Left colon (tissue), 2 donors: ENCODE measurements around the gene TBL1Y. TPM values are rescaled to one million over a fixed set of nuclear protein-coding genes. Genes with fewer than 3 reads are reported as not detected.
"Not testable (repeated sequence)": the region's sequence is repeated elsewhere in the genome, so short reads cannot be mapped to it uniquely, and the experiment has no call there.

ENCODE experiments used
- ATAC-seq: fragments of 200-7000 bp; cut with Tn5 transposase; one replicate; pipeline ENCODE4 v1.9.1; 2020; ENCODE audit warnings: mild to moderate bottlenecking, moderate library complexity
- DNase-seq, 2 donors: peaks; one replicate each; pipeline ENCODE4 v3.0.0-alpha.2; 2020
- intact Hi-C, 2 donors: fragments of 100-400 bp; cut with DNase I in 1 of 2; cut with micrococcal nuclease in 1 of 2; formaldehyde crosslinking; loops; one replicate each; pipeline versions ENCODE4 v1.11.2 to v1.14.0; 2022; cut with DNase I, micrococcal nuclease
- total RNA-seq, 2 donors: library from RNA; stranded (reverse); fragmentation: NEBNext Ultra II Directional; extraction: Animal tissue kit (Norgen Biotek cat#: 25700); gene quantifications; one replicate each; pipeline ENCODE4 v1.2.1, GENCODE V29; 2021
- donor health status: DM: no; HTN: no; CAD: no.
- donor health status: DM: yes; HTN: yes; CAD: no.

The TBL1Y gene
- total RNA-seq, 2 donors from 2014 or later = not detected

- DNase-seq (no peak), ATAC-seq (no peak)
- intact Hi-C loops = no loop called here
These were observed 130.2 kb downstream of the TBL1Y start for GRCh38 chrY:7040662-7041061.

GRCh38 chrY:7041983-7042382, 131.5 kb downstream of the TBL1Y start:
- DNase-seq (no peak), ATAC-seq (no peak)
- intact Hi-C loops = no loop called here

- intact Hi-C loops, ATAC-seq, DNase-seq: not testable (repeated sequence)
These were observed 142.0 kb downstream of the TBL1Y start for GRCh38 chrY:7052461-7052860.

GRCh38 chrY:7056886-7057285, 146.4 kb downstream of the TBL1Y start:
- no peak for DNase-seq
- no peak for ATAC-seq
- intact Hi-C loops = no loop called here

- intact Hi-C loops = no loop called here
- DNase-seq = no peak
- ATAC-seq = no peak
These were observed 168.2 kb downstream of the TBL1Y start for GRCh38 chrY:7078725-7079124.

- intact Hi-C loops, ATAC-seq: not testable (repeated sequence)
These were observed 170.1 kb downstream of the TBL1Y start for GRCh38 chrY:7080548-7080947.

GRCh38 chrY:7085606-7086005, 175.1 kb downstream of the TBL1Y start:
- ATAC-seq (no peak), DNase-seq (no peak)
- intact Hi-C loops = no loop called here

More at GRCh38 chrY:7080548-7080947, 170.1 kb downstream of the TBL1Y start:
- not testable (repeated sequence) for DNase-seq

- ATAC-seq (no peak), DNase-seq (no peak)
- intact Hi-C loops = no loop called here
These were observed 182.3 kb downstream of the TBL1Y start for GRCh38 chrY:7092836-7093235.

- intact Hi-C loops = no loop called here
- no peak for ATAC-seq
- DNase-seq = no peak
These were observed 183.9 kb downstream of the TBL1Y start for GRCh38 chrY:7094365-7094764.

GRCh38 chrY:7097021-7097420, 186.5 kb downstream of the TBL1Y start:
- intact Hi-C loops = no loop called here
- ATAC-seq (no peak), DNase-seq (no peak)

GRCh38 chrY:7099742-7100141, 189.2 kb downstream of the TBL1Y start:
- intact Hi-C loops = no loop called here
- ATAC-seq = no peak
- DNase-seq = no peak

GRCh38 chrY:7102680-7103079, 192.2 kb downstream of the TBL1Y start:
- ATAC-seq (no peak), DNase-seq (no peak)
- intact Hi-C loops = no loop called here

- ATAC-seq (no peak), DNase-seq (no peak)
- intact Hi-C loops = no loop called here
These were observed 196.7 kb downstream of the TBL1Y start for GRCh38 chrY:7107179-7107578.

GRCh38 chrY:7110086-7110485, 199.6 kb downstream of the TBL1Y start:
- ATAC-seq (no peak), DNase-seq (no peak)
- intact Hi-C loops = no loop called here

- DNase-seq (no peak), ATAC-seq (no peak)
- intact Hi-C loops = no loop called here
These were observed 205.4 kb downstream of the TBL1Y start for GRCh38 chrY:7115871-7116270.

- ATAC-seq (no peak), DNase-seq (no peak)
- intact Hi-C loops = no loop called here
These were observed 211.7 kb downstream of the TBL1Y start for GRCh38 chrY:7122202-7122601.

- DNase-seq = no peak
- no peak for ATAC-seq
- intact Hi-C loops = no loop called here
These were observed 214.9 kb downstream of the TBL1Y start for GRCh38 chrY:7125136-7126056.

- no peak for ATAC-seq
- no peak for DNase-seq
- intact Hi-C loops = no loop called here
These were observed 217.7 kb downstream of the TBL1Y start for GRCh38 chrY:7128211-7128610.
